Epithelial cell of prostate (primary cell): Measurements from ENCODE around the gene RIF1.

Experiments used
- DNase-seq: peaks from one replicate; pipeline ENCODE4 v3.0.0-alpha.2; 2011; ENCODE audit warnings: low read depth, low spot score
- H3K27ac ChIP-seq: fragments of 450-650 bp; 2 replicates; pipeline ENCODE4 v1.5.1; 2017; ENCODE audit warnings: mild to moderate bottlenecking

RIF1 gene

DNA sequence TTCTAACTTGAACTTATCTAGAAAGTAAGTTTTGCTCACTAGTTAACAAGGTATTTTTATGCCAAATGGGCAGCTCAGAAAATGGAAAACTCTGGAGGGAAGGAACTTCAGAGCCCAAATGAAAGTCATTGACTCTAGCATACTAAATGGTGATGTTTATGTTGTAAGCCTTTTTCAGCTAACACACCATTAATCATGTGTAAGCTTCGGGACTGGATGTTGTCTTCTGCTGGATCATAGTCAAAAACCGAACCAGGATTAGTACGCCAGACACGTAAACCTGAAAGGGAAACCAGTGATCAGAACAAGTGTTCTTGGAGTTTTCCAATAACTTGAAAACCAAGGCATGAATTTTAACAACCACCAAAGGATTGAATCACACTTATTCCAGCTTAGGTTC is 81.8 kb downstream of the RIF1 start:
- no peak overlapping the region for H3K27ac ChIP-seq
- no peak for DNase-seq

DNA sequence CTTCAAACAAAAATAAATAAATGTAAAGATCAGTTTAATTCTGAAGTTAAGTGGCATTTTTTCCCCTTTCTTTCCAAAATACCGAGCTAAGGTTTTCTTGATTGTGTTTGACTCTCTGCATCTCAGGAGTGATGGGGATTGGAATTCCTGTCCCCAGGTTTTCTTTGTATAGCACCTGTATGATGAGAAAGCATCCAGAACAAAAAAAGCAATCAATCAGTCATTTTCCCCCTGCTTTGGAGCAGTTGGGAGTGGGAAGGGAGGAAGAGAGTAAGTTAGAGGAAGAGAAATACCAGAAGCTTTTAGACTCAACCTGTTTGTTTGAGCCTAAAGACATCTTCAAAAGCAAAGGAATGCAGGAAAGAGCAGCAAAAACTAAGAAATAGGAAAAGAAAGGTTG is 88.5 kb downstream of the RIF1 start:
- no peak overlapping the region for H3K27ac ChIP-seq
- no peak for DNase-seq

DNA sequence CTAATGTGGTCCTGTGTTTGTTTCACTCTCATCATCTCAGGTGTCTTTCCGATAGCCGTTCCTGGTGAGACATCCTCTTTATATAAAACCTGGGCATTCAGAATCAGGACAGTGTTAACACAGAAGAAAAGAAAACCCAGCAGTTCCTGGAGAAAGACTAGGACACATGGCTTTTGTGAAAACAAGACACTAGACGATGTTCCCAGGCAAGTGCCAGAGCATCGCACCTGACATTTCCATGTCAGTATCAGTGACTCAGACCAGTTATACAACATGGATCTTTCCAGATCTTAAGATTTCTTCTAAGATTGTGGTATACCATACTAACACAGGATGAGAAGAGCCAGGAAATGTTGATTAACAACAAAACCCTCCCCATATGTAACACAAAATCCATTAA is 96.5 kb downstream of the RIF1 start:
- no peak for DNase-seq
- H3K27ac ChIP-seq = no peak overlapping the region

DNA sequence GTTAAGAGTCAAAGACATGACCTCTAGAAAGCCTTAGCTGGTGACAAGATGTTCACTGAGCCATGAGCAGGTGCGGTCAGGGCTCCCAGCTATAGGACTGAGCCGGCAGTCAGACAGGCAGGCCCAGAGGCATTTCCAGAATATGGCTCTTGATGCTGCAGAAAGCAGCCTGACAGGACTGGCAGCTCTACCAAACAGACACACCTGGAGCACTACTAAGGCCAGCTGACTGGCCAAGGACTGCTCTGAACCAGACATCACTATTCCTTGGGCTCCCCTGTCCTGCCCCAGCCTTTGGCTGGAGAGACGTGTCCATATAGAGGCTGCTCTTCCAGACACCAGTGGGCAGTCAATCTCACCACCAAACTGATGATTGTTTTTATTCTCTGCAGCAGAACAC is 98.8 kb downstream of the RIF1 start:
- H3K27ac ChIP-seq = no peak overlapping the region
- DNase-seq = no peak

DNA sequence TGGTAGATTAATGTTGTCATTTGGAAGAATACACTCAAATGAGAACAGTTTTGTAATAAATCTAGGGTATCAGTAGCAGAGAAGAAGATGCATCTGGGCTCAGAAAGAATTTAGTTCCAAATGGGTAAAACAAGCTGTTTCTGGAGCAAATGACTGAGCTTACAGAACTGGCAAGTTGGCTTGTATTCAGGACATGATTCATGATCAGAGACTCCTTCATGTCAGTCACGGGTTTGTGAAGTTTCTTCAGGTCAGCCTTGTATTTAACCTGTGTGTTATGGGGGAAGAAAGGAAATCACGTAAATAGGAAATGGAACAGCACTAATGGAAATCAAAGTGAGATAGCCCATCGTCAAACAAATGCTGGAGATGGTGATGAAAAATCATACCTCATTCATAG is 109.1 kb downstream of the RIF1 start:
- H3K27ac ChIP-seq = no peak overlapping the region
- no peak for DNase-seq

DNA sequence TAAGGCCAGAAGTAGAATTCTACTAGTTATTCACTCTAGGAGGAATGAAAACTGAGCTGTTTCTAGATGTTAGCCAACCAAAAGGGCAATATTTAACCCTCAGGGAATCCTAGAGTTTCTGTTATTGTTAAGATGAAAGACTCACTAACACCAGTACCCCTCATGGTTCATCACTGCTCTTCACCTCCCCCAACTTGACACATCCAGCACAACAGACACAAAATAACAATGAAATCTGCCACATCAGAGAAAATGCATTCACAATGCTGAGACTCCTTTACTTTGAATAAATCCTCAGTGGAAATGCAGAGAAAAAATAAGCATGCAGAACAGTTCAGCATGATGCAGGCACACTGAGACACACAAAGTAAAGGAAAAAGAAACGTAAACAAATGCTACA is 111.3 kb downstream of the RIF1 start:
- no peak for DNase-seq
- H3K27ac ChIP-seq = no peak overlapping the region

DNA sequence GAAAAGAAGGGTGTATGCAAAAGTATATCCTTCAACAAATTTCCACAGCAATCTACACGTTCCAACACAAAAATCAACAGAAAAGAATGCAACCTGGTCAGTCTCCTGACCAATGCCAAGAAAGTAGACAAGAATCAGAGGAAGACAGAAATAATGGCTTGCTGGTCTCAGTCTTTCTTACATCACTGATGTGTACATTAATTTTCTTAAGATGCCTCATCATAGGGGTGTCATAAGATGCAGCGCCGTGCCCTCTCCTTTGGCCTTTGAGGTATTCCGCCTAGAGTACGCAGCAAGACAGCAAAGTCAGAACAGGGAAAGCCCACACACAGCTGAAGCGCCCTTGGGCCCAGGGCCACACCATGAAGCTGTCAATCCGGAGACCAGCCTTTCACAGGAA is 112.9 kb downstream of the RIF1 start:
- no peak overlapping the region for H3K27ac ChIP-seq
- no peak for DNase-seq

DNA sequence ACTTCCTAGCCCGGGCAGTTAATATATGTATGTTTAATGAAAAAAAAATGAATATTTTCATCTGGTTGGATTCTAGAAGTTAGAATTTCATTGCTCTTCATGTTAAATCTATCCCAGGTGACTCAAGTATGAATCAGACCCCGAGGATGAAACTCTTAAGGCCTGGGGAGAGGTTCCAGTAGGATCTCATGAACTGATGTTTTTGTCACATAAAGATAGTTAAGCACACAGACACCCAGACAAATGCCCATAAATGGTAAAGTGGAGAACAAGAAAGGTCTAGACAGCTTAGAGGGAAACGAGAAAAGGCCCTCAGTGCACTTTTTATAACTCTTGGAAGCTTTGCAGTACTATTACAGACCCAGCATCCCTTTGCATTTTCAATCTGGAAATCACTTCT is 114.1 kb downstream of the RIF1 start:
- H3K27ac ChIP-seq = no peak overlapping the region
- DNase-seq = no peak

DNA sequence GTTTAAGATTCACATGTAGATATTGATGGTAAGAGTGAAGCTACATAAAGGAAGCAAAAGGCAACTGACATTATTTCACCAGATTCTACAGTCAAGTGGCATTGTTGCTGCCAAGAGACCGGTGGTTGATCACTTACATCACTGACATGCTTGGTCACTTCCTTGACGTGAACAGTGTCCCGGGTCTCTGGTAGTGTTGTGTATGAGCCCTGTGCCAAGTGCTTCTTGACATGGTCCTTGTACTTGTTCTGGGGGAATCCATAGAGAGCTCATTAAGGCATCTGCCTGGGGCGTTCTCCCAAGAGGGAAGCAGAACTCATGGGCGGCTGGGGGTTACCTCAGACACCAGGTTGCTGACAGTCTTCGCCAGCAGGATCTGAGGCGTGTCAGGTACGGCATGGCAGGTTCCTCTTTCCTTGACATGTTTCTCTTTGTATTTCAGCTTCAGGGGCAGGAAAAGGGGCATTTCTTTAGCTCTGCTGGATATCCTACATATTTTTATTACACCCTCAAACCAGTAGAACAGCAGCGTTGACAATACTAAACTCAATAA is 116.2 kb downstream of the RIF1 start:
- DNase-seq = no peak
- H3K27ac ChIP-seq = no peak overlapping the region

DNA sequence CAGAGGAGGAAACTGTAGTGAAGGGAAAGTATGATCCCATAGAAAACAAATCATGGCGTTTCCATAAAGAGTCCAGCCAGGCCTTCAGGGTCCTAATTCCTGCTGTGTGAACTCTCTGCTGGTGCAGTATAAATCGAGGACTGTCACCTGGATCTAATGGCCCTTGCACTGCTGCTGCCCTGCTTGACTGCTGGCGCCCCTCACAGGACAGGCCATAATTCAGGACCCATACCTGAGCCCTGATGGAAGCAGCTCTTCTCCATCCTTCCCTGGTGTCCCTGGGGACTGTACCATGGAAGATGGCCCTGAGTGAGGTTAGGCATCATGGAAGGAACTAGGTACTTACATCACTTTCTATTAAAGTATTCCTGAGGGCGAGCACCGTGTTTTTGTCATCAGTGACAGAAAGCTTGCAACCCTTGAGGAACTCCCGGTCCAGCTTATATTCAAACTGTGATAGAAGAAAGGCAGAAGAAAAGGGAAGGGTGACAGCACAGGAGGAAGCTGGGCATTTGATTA is 116.9 kb downstream of the RIF1 start:
- DNase-seq = no peak
- H3K27ac ChIP-seq = no peak overlapping the region
